GM12873 (cell line): Measurements from ENCODE around the gene LRRC40.

Experiments used
- CTCF ChIP-seq: IDR thresholded peaks from 2 replicates; pipeline ENCODE4 v1.5.1; 2012; ENCODE audit warnings: low read depth, mild to moderate bottlenecking, moderate library complexity, low read length, control low read depth; ENCODE audit not compliant: insufficient read depth; ENCODE audit errors: missing control alignments

LRRC40 gene

DNA sequence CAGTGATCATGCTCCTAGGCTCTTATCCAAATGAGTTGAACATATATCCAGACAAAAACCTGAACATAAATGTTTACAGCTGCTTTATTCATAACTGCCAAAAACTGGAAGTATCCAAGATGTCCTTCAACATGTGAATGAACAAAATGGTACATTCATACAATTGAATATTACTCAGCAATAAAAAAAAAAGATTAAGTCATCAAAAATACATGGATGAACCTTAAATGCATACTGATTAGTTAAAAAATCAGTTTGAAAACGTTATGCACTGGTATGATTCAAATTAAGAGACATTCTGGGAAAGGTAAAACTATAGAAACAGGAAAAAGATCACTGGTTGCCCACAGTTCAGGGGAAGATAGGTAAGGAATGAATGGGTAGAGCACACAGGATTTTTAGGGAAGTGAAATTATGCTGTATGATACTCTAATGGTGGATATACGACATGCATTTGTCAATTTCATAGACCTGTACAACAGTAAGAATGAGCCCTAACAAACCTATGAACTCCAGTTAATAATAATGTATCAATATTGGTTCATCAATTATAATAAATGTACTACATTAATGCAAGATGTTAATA, 3.1 kb downstream of the LRRC40 start:
- TF ChIP-seq CTCF, result no peak

DNA sequence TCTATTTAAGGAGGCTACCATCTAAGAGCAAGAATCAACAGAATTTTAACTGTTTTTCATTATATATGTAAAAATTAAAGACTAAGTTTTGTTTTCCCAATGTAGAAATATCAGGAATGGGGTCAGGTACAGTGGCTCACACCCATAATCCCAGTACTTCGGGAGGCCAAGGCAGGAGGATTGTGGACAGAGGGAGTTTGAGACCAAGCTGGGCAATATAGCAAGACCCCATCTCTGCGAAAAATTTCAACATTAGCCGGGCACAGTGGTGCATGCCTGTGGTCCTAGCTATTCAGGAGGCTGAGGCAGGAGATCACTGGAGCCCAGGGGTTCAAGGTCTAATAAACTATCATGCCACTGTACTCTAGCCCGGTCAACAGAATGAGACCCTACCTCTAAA, 5.3 kb downstream of the LRRC40 start:
- TF ChIP-seq CTCF, result no peak

DNA sequence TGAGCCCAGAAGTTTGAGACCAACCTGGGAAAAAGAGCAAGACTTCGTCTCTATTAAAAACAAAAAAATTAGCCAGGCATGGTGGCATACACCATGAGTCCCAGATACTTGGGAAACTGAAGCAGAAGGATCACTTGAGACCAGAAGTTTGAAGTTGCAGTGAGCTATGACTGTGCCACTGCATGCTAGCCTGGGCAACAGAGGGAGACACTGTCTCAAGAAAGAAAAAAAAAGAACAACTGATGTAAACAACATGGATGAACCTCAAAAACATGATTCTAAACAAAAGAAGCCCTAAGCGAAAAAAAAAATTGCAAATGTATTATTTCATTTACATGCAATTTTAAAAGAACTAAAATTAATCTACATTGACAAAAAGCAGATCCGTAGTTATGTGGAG, 9.0 kb downstream of the LRRC40 start:
- TF ChIP-seq CTCF, result no peak

GRCh38 chr1:70195342-70195741, 10.0 kb downstream of the LRRC40 start:
- TF ChIP-seq CTCF, result no peak

DNA sequence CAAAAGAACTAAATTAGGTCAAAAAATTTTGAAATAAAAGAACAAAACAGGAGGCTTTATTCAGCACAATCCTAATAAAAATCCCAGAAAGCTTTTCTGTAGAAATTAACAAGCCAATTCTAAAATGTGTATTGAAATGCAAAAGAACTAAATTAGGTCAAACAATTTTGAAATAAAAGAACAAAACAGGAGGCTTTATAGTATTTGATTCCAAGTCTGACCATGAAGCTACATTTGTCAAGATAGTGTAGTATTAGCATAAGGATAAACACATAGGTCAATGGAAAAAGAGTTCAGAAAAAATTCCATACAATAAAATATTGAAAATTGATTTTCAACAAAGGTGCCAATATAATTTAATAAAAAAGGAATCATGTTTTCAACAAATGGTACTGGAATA, 10.8 kb downstream of the LRRC40 start:
- no peak for TF ChIP-seq CTCF

GRCh38 chr1:70190180-70190579, 15.2 kb downstream of the LRRC40 start:
- no peak for TF ChIP-seq CTCF

DNA sequence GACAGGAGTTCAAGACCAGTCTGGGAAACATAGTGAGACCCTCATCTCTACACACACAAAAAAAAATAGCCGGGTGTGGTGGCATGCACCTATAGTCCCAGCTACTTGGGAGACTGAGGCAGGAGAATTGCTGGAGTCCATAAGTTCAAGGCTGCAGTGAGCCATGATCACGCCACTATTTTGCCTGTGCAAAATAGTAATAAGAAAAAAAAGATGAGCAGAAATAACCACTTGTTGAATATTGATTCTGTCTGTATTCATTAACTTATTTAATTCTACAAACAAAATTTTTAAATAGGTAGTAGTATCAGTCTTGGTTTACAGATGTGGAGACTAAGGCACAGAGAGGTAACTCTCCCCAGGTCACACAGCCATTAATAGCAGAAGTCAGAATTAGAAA, 16.9 kb downstream of the LRRC40 start:
- no peak for TF ChIP-seq CTCF
